Upper lobe of right lung (tissue), 1 donor: ENCODE measurements around the gene STAB2. TPM values are rescaled to one million over a fixed set of nuclear protein-coding genes. Genes with fewer than 3 reads are reported as not detected.

ENCODE experiments used
- ATAC-seq: fragments of 200-7000 bp; cut with Tn5 transposase; one replicate; pipeline ENCODE4 v1.9.1; 2020; ENCODE audit warnings: mild to moderate bottlenecking, moderate library complexity
- DNase-seq: peaks from one replicate; pipeline ENCODE4 v3.0.0-alpha.2; 2020
- H3K27ac ChIP-seq: fragments of 200-600 bp; one replicate; pipeline ENCODE4 v1.8.0; 2022
- H3K27me3 ChIP-seq: fragments of 200-600 bp; one replicate; pipeline ENCODE4 v1.8.0; 2022; ENCODE audit warnings: mild to moderate bottlenecking
- H3K36me3 ChIP-seq: fragments of 200-600 bp; one replicate; pipeline ENCODE4 v1.8.0; 2022
- H3K4me1 ChIP-seq: fragments of 200-600 bp; one replicate; pipeline ENCODE4 v1.8.0; 2022
- H3K4me3 ChIP-seq: fragments of 200-600 bp; one replicate; pipeline ENCODE4 v1.8.0; 2022; ENCODE audit warnings: mild to moderate bottlenecking
- H3K9me3 ChIP-seq: fragments of 200-600 bp; one replicate; pipeline ENCODE4 v1.8.0; 2022
- intact Hi-C: fragments of 100-400 bp; cut with DNase I; formaldehyde crosslinking; loops from one replicate; pipeline ENCODE4 v1.11.0; 2022
- total RNA-seq: library from RNA; stranded (reverse); fragmentation: NEBNext Ultra II Directional; extraction: Animal tissue kit (Norgen Biotek cat#: 25700); gene quantifications from one replicate; pipeline ENCODE4 v1.2.1, GENCODE V29; 2021
- TF ChIP-seq, protein P1 (sequence below): fragments of 200-600 bp; IDR thresholded peaks from one replicate; pipeline ENCODE4 v1.8.0; 2022; ENCODE audit warnings: antibody characterized with exemption
- donor health status: DM: no; HTN: yes; CAD: no; lungs with severe emphysema.

Gene STAB2
- total RNA-seq, 1 donor from 2014 or later: 2.6 TPM

DNA sequence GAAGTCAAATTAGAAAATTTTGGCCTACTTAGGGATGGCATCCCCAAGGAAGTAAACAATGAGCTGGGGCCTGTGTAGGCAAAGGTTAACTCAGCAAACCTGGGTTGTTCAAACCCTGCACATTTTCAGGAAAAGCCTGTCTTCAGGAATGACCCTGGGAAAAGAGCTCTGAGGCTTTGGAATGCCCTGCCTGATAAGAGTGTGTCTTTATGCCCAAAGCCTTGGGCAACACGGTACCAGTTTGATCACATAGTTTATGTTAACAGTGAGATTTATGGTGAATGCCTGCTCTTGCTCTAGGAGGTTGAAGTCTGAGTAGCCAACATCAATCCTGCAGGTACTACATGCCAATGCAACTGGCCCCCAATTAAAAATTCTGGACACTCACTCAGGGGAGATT, 28.2 kb upstream of the STAB2 start:
- H3K4me1 ChIP-seq: no peaks in the 10 kb centered on the region
- intact Hi-C loops: no loop called here

DNA sequence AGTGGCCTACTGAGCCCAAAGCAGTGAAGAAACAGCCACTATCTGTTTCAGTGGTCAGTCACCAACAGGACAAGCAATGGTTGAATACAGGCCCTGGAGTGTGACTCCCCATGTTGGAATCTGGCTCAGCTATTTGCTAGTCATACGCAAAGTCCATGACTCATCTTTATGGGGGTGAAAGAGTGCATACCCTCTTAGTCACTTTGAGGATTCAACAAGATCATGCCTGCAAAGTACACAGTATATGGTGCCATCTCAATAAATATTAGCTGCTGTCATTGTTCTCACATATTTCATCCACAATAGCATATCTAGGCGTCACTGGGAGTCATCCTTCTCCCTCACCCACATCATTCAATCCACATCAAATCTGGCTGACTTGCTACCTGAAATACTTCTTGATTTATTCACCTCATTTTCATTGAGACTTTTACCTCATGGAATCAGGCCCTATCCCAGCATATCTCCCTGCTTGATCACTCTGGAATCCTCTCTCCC, 26.4 kb upstream of the STAB2 start:
- DNase-seq: no peak
- intact Hi-C loops: no loop called here
- ATAC-seq: no peak
- H3K27me3 ChIP-seq: peaks cover 7% of the 10 kb centered on the region
- TF ChIP-seq, protein P1, sequence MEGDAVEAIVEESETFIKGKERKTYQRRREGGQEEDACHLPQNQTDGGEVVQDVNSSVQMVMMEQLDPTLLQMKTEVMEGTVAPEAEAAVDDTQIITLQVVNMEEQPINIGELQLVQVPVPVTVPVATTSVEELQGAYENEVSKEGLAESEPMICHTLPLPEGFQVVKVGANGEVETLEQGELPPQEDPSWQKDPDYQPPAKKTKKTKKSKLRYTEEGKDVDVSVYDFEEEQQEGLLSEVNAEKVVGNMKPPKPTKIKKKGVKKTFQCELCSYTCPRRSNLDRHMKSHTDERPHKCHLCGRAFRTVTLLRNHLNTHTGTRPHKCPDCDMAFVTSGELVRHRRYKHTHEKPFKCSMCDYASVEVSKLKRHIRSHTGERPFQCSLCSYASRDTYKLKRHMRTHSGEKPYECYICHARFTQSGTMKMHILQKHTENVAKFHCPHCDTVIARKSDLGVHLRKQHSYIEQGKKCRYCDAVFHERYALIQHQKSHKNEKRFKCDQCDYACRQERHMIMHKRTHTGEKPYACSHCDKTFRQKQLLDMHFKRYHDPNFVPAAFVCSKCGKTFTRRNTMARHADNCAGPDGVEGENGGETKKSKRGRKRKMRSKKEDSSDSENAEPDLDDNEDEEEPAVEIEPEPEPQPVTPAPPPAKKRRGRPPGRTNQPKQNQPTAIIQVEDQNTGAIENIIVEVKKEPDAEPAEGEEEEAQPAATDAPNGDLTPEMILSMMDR: no peak
- no peaks in the 10 kb centered on the region for H3K36me3 ChIP-seq
- no peaks in the 10 kb centered on the region for H3K4me1 ChIP-seq
- H3K9me3 ChIP-seq: no peaks in the 10 kb centered on the region
- no peak overlapping the region for H3K27ac ChIP-seq
- no peak overlapping the region for H3K4me3 ChIP-seq

More for the DNA sequence above, 28.2 kb upstream of the STAB2 start:
- Histone ChIP-seq H3K4me3 (no peak overlapping the region), H3K27ac (no peak overlapping the region), H3K36me3 (no peaks in the 10 kb centered on the region), H3K27me3 (peaks cover 5% of the 10 kb centered on the region), H3K9me3 (no peaks in the 10 kb centered on the region)
- TF ChIP-seq, protein P1: no peak
- ATAC-seq (no peak), DNase-seq (no peak)

DNA sequence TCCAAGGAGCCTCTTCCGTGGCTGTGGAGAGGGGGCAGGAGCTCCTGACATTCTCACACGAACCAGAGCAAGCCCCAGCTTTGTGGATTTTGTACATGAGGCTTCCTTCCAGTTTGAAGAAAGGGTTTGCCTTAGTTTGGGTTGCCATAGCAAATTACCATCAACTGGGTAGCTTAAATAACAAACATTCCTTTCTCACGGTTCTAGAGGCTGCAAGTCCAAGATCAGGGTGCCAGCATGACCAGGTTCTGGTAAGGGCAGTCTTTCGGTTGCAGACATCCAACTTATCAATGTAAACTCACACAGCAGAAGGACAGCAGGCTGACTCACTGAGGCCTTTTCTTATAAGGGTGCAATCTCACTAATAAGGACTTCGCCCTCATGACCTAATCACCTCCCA, 25.9 kb upstream of the STAB2 start:
- peaks cover 7% of the 10 kb centered on the region for H3K27me3 ChIP-seq
- H3K4me3 ChIP-seq: no peak overlapping the region
- ATAC-seq (no peak), DNase-seq (no peak)
- intact Hi-C loops: no loop called here
- H3K9me3 ChIP-seq: no peaks in the 10 kb centered on the region
- no peaks in the 10 kb centered on the region for H3K36me3 ChIP-seq
- TF ChIP-seq, protein P1: no peak
- H3K4me1 ChIP-seq: no peaks in the 10 kb centered on the region
- no peak overlapping the region for H3K27ac ChIP-seq

GRCh38 chr12:103566398-103566797, 20.7 kb upstream of the STAB2 start:
- no peak for DNase-seq
- no peaks in the 10 kb centered on the region for H3K9me3 ChIP-seq
- TF ChIP-seq, protein P1: no peak
- peaks cover 13% of the 10 kb centered on the region for H3K27me3 ChIP-seq
- ATAC-seq: no peak
- intact Hi-C loops: no loop called here
- no peaks in the 10 kb centered on the region for H3K36me3 ChIP-seq
- no peak overlapping the region for H3K4me3 ChIP-seq
- no peak overlapping the region for H3K27ac ChIP-seq
- H3K4me1 ChIP-seq: no peaks in the 10 kb centered on the region

DNA sequence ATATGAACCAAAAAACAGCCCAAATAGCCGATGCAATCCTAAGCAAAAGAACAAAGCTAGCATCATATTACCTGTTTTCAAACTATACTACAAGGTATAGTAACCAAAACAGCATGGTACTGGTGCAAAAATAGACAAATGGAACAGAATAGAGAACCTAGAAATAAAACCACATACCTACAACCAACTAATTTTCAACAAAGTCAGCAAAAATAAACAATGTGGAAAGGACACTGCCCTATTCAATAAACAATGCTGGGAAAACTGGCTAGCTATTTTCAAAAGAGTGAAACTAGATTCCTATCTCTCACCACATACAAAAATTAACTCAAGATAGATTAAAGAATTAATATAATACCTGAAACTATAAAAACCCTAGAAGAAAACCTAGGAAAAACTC, 17.8 kb upstream of the STAB2 start:
- H3K9me3 ChIP-seq: no peaks in the 10 kb centered on the region
- no peaks in the 10 kb centered on the region for H3K36me3 ChIP-seq
- DNase-seq (no peak), ATAC-seq (no peak)
- H3K27ac ChIP-seq: no peak overlapping the region
- TF ChIP-seq, protein P1: no peak
- H3K4me3 ChIP-seq: no peak overlapping the region
- no peaks in the 10 kb centered on the region for H3K4me1 ChIP-seq
- intact Hi-C loops: no loop called here
- peaks cover 12% of the 10 kb centered on the region for H3K27me3 ChIP-seq

GRCh38 chr12:103571286-103571685, 15.8 kb upstream of the STAB2 start:
- Histone ChIP-seq H3K27ac (no peak overlapping the region), H3K4me1 (no peaks in the 10 kb centered on the region), H3K36me3 (no peaks in the 10 kb centered on the region), H3K9me3 (no peaks in the 10 kb centered on the region), H3K4me3 (no peak overlapping the region), H3K27me3 (peaks cover 12% of the 10 kb centered on the region)
- intact Hi-C loops: no loop called here
- ATAC-seq (peak; percentile 51), DNase-seq (no peak)
- TF ChIP-seq, protein P1: no peak
